Panc1 (cell line): Measurements from ENCODE around the gene SIGLEC15. TPM values are rescaled to one million over a fixed set of nuclear protein-coding genes. Genes with fewer than 3 reads are reported as not detected.

Experiments
- ATAC-seq: fragments of 200-7000 bp; cut with Tn5 transposase; 2 replicates; pipeline ENCODE4 v1.9.1; 2020; ENCODE audit warnings: mild to moderate bottlenecking, moderate library complexity
- BruUV-seq: library from RNA; stranded (reverse); fragments of 400-500 nt; replicated peaks from 2 replicates; lab custom pipeline; 2021; lab: Mats Ljungman, UMichigan
- CTCF ChIA-PET: fragments of 300-600 bp; sonication (Branson Sonifier 250); formaldehyde crosslinking; loops from one replicate; lab custom pipeline; 2022; ENCODE audit warnings: antibody characterized with exemption; lab: Charles Lee
- POLR2A ChIA-PET: fragments of 300-600 bp; sonication (Branson Sonifier 250); formaldehyde crosslinking; loops from one replicate; lab custom pipeline; 2022; ENCODE audit warnings: antibody characterized with exemption; lab: Charles Lee
- DNase-seq: peaks from one replicate; pipeline ENCODE4 v3.0.0-alpha.2; 2010; ENCODE audit warnings: low read depth, low spot score
- H3K27ac ChIP-seq: 2 replicates; pipeline ENCODE4 v1.5.1; 2011; ENCODE audit warnings: mild to moderate bottlenecking, low read length, inconsistent platforms
- H3K27me3 ChIP-seq: fragments of 200-500 bp; sonication (Bioruptor generic); 2 replicates; pipeline ENCODE4 v1.6.0; 2014; ENCODE audit warnings: low read length, inconsistent platforms; ENCODE audit not compliant: control insufficient read depth, insufficient read depth
- H3K36me3 ChIP-seq: fragments of 200-500 bp; sonication (Bioruptor generic); 2 replicates; pipeline ENCODE4 v1.5.1; 2014; ENCODE audit warnings: inconsistent platforms, mild to moderate bottlenecking, low read length, moderate library complexity; ENCODE audit not compliant: control insufficient read depth, insufficient read depth
- H3K4me1 ChIP-seq: 2 replicates; pipeline ENCODE4 v1.5.1; 2011; ENCODE audit warnings: inconsistent platforms, mild to moderate bottlenecking, low read length, moderate library complexity; ENCODE audit not compliant: control insufficient read depth, insufficient read depth
- H3K4me3 ChIP-seq, 2 experiments: 2 replicates each; pipeline ENCODE4 v1.5.1; 2011 to 2012; ENCODE audit warnings: low read depth in 2 of 2, low read length in 2 of 2, mild to moderate bottlenecking in 2 of 2, inconsistent platforms in 1 of 2, moderate library complexity in 1 of 2
- H3K9me3 ChIP-seq: fragments of 200-500 bp; sonication (Bioruptor generic); 2 replicates; pipeline ENCODE4 v1.5.1; 2014; ENCODE audit warnings: low read depth, mild to moderate bottlenecking, inconsistent platforms, low read length, moderate library complexity; ENCODE audit not compliant: control insufficient read depth, insufficient read depth
- CTCF ChIP-seq: fragments of 450-650 bp; IDR thresholded peaks from 2 replicates; pipeline ENCODE4 v1.5.1; 2017; ENCODE audit warnings: mild to moderate bottlenecking
- POLR2AphosphoS5 ChIP-seq: IDR thresholded peaks from 2 replicates; pipeline ENCODE4 v1.6.1; 2012; ENCODE audit warnings: mild to moderate bottlenecking, low read depth, low read length, moderate library complexity
- REST ChIP-seq, 2 experiments: IDR thresholded peaks; 2 replicates each; pipeline ENCODE4 v1.6.1; 2011 to 2012; ENCODE audit warnings: low read depth in 2 of 2, control low read depth in 1 of 2, low read length in 1 of 2, mild to moderate bottlenecking in 1 of 2, moderate library complexity in 1 of 2; ENCODE audit not compliant: insufficient read depth in 1 of 2
- SIN3A ChIP-seq: IDR thresholded peaks from 2 replicates; pipeline ENCODE4 v1.6.1; 2012; ENCODE audit warnings: low read depth, mild to moderate bottlenecking, low read length, moderate library complexity, borderline replicate concordance; ENCODE audit not compliant: insufficient read depth
- TCF7L2 ChIP-seq: IDR thresholded peaks from 2 replicates; pipeline ENCODE4 v1.6.1; 2011; ENCODE audit warnings: mild to moderate bottlenecking, low read depth, low read length, inconsistent platforms
- in situ Hi-C: cut with HindIII; loops from 2 replicates; pipeline ENCODE4 v1.10.0; 2016; ENCODE audit warnings: low sequenced_read_pairs, low pct_unique_long_range_greater_than_20kb
- intact Hi-C: fragments of 100-400 bp; cut with micrococcal nuclease; formaldehyde crosslinking; loops from one replicate; pipeline ENCODE4 v1.10.0; 2022; ENCODE audit not compliant: unreplicated experiment
- total RNA-seq: library from RNA; stranded (reverse); gene quantifications from one replicate; pipeline ENCODE4 v1.2.1, GENCODE V29; 2021; ENCODE audit not compliant: unreplicated experiment

The SIGLEC15 gene
- total RNA-seq, 1 experiment from 2014 or later: 0.23 TPM

- no peaks in the 10 kb centered on the region for H3K9me3 ChIP-seq
- CTCF ChIA-PET: no interaction called here
- no peak for TF ChIP-seq REST (IDR thresholded peaks at IDR 0.05; ENCODE audit: insufficient read depth in 1 of 2, low read depth in 2 of 2, low read length in 1 of 2)
- no peak for TF ChIP-seq POLR2AphosphoS5
- no peak for TF ChIP-seq CTCF
- TF ChIP-seq TCF7L2: no peak
- TF ChIP-seq SIN3A: no peak
- no peak overlapping the region for H3K27ac ChIP-seq
- DNase-seq (no peak), ATAC-seq (no peak)
- POLR2A ChIA-PET: no interaction called here
- BruUV-seq: no TSS peak
- intact Hi-C loops: no loop called here
- no peaks in the 10 kb centered on the region for H3K36me3 ChIP-seq
- H3K4me1 ChIP-seq: no peaks in the 10 kb centered on the region
- in situ Hi-C loops: no loop called here
- H3K27me3 ChIP-seq: no peaks in the 10 kb centered on the region
- H3K4me3 ChIP-seq: no peak overlapping the region
Measured at GRCh38 chr18:45821026-45821425, 4.4 kb upstream of the SIGLEC15 start.

GRCh38 chr18:45821711-45822110 lies 3.8 kb upstream of the SIGLEC15 start:
- H3K27me3 ChIP-seq: no peaks in the 10 kb centered on the region
- in situ Hi-C loops (no loop called here), intact Hi-C loops (no loop called here)
- no peak overlapping the region for H3K27ac ChIP-seq
- ChIA-PET POLR2A (no interaction called here), CTCF (no interaction called here)
- no peak overlapping the region for H3K4me3 ChIP-seq
- H3K4me1 ChIP-seq: no peaks in the 10 kb centered on the region
- BruUV-seq: no TSS peak
- no peak for DNase-seq
- no peaks in the 10 kb centered on the region for H3K9me3 ChIP-seq
- no peak for TF ChIP-seq TCF7L2
- no peak for TF ChIP-seq POLR2AphosphoS5
- TF ChIP-seq SIN3A: no peak
- no peak for TF ChIP-seq CTCF
- no peak for TF ChIP-seq REST (IDR thresholded peaks at IDR 0.05; ENCODE audit: insufficient read depth in 1 of 2, low read depth in 2 of 2, low read length in 1 of 2)
- H3K36me3 ChIP-seq: no peaks in the 10 kb centered on the region
- no peak for ATAC-seq
